Lung microvascular endothelial cell (primary cell): ENCODE results near the gene TSPAN5. TPM values are rescaled to one million over a fixed set of nuclear protein-coding genes. Genes with fewer than 3 reads are reported as not detected.
"Not testable (repeated sequence)": the region's sequence is repeated elsewhere in the genome, so short reads cannot be mapped to it uniquely, and the experiment has no call there.

Experiments
- DNase-seq, 2 donors: peaks; one replicate each; pipeline versions ENCODE4 v3.0.0 to v3.0.0-alpha.2; 2010; ENCODE audit warnings: low read depth in 2 of 2
- total RNA-seq: library from RNA; depleted of rRNA; stranded (reverse); fragments of >200 nt; gene quantifications from 2 replicates; pipeline ENCODE4 v1.2.1, GENCODE V29; 2014

The TSPAN5 gene
- total RNA-seq: 74.3 and 83.9 TPM in 2 replicates

GRCh38 chr4:98658287-98659105, at the start of gene TSPAN5:
TSPAN5 (minus strand) TSS chr4:98658611.
- DNase-seq: peak; percentile 84 to 87

GRCh38 chr4:98706935-98707334, 48.5 kb upstream of the TSPAN5 start:
- DNase-seq: no peak

- no peak for DNase-seq
Measured at GRCh38 chr4:98706200-98706813, 47.9 kb upstream of the TSPAN5 start.

GRCh38 chr4:98705586-98705985, 47.2 kb upstream of the TSPAN5 start:
- DNase-seq: not testable (repeated sequence)

- no peak for DNase-seq
Measured at GRCh38 chr4:98700656-98701055, 42.2 kb upstream of the TSPAN5 start.

- peak in 1 of 2 donors; percentile 38 for DNase-seq
Measured at GRCh38 chr4:98694076-98694475, 35.7 kb upstream of the TSPAN5 start.

GRCh38 chr4:98692411-98692810, 34.0 kb upstream of the TSPAN5 start:
- DNase-seq: peak; percentile 78 to 95

- DNase-seq: no peak
Measured at GRCh38 chr4:98691588-98691987, 33.2 kb upstream of the TSPAN5 start.

GRCh38 chr4:98689507-98690174, 31.2 kb upstream of the TSPAN5 start:
- peak in 1 of 2 donors; percentile 20 for DNase-seq

- DNase-seq: peak; percentile 91 to 95
Measured at GRCh38 chr4:98688411-98689290, 30.2 kb upstream of the TSPAN5 start.

GRCh38 chr4:98687876-98688275, 29.5 kb upstream of the TSPAN5 start:
- peak in 1 of 2 donors; percentile 84 for DNase-seq

- no peak for DNase-seq
Measured at GRCh38 chr4:98686847-98687246, 28.4 kb upstream of the TSPAN5 start.

GRCh38 chr4:98686043-98686707, 27.8 kb upstream of the TSPAN5 start:
- DNase-seq: no peak

GRCh38 chr4:98685225-98686042, 27.0 kb upstream of the TSPAN5 start:
- DNase-seq: peak; percentile 22 to 70

GRCh38 chr4:98682719-98683118, 24.3 kb upstream of the TSPAN5 start:
- DNase-seq: peak; percentile 23 to 31

- DNase-seq: no peak
Measured at GRCh38 chr4:98680806-98681205, 22.4 kb upstream of the TSPAN5 start.

GRCh38 chr4:98679738-98680137, 21.3 kb upstream of the TSPAN5 start:
- DNase-seq: peak in 1 of 2 donors; percentile 36

- DNase-seq: no peak
Measured at GRCh38 chr4:98677799-98678198, 19.4 kb upstream of the TSPAN5 start.

GRCh38 chr4:98674404-98675173, 16.2 kb upstream of the TSPAN5 start:
- no peak for DNase-seq
